Osteocyte (in vitro differentiated cells): ENCODE data around the gene FAM83G. TPM values are rescaled to one million over a fixed set of nuclear protein-coding genes. Genes with fewer than 3 reads are reported as not detected.

Source experiments
- DNase-seq: peaks from one replicate; pipeline ENCODE4 v3.0.0; 2021; ENCODE audit warnings: mixed read lengths; ENCODE audit not compliant: unreplicated experiment; ENCODE audit errors: extremely low spot score
- H3K27ac Mint-ChIP-seq: one replicate; pipeline ENCODE4 v1.8.0; 2021; ENCODE audit warnings: mild to moderate bottlenecking, mixed read lengths; ENCODE audit not compliant: unreplicated experiment
- H3K27me3 Mint-ChIP-seq: one replicate; pipeline ENCODE4 v1.8.0; 2021; ENCODE audit warnings: mixed read lengths; ENCODE audit not compliant: unreplicated experiment
- H3K36me3 Mint-ChIP-seq: one replicate; pipeline ENCODE4 v1.8.0; 2021; ENCODE audit warnings: mixed read lengths; ENCODE audit not compliant: unreplicated experiment
- H3K4me1 Mint-ChIP-seq: one replicate; pipeline ENCODE4 v1.8.0; 2021; ENCODE audit warnings: mixed read lengths; ENCODE audit not compliant: unreplicated experiment
- H3K4me3 Mint-ChIP-seq: one replicate; pipeline ENCODE4 v1.8.0; 2021; ENCODE audit warnings: mild to moderate bottlenecking, moderate library complexity, mixed read lengths; ENCODE audit not compliant: unreplicated experiment
- H3K9me3 Mint-ChIP-seq: one replicate; pipeline ENCODE4 v1.8.0; 2021; ENCODE audit warnings: mixed read lengths; ENCODE audit not compliant: unreplicated experiment
- total RNA-seq: library from RNA; stranded (reverse); gene quantifications from 2 replicates; pipeline ENCODE4 v1.2.1, GENCODE V29; 2021
- TF ChIP-seq, protein P1 (sequence below): fragments of 200-600 bp; sonication (generic); IDR thresholded peaks from 2 replicates; pipeline ENCODE4 v1.5.0; 2021; ENCODE audit warnings: antibody characterized with exemption, mild to moderate bottlenecking, moderate library complexity

FAM83G gene
- total RNA-seq, 1 donor from 2014 or later = 4.1 TPM

DNA sequence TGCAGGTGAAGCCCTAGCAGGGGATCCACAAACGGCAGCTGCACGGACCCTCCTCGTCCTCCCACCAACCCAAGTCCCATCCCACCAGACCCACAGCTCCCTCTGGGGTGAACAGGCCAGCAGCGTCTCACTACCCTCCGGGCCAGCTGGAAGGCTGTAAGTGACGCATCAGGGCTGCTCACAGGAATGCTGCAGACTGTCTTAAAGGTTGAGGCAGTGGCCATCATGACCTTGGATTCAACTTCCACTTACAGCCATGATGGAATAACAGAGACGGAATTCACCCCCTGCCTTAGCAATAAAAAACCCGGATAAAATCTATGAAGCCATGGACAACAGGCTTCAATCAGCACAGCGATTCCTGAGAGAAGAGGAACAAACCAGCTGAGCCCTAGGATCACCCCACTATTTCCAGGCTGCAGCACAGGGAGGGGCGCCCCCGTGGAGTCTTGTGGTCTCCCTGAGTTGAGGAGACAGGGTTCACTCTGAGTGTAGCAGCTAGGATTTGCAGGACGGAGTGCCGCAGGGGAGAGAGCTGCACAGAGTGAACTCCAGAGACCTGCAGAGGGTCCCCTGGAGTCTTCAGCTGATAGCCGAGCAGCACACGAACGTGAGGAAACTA lies 10.5 kb downstream of the FAM83G start:
- no peaks in the 10 kb centered on the region for H3K27me3 Mint-ChIP-seq
- H3K27ac Mint-ChIP-seq = no peak overlapping the region
- peaks cover 5% of the 10 kb centered on the region for H3K36me3 Mint-ChIP-seq
- H3K9me3 Mint-ChIP-seq = peaks cover 10% of the 10 kb centered on the region
- no peaks in the 10 kb centered on the region for H3K4me1 Mint-ChIP-seq
- no peak overlapping the region for H3K4me3 Mint-ChIP-seq
- TF ChIP-seq, protein P1, sequence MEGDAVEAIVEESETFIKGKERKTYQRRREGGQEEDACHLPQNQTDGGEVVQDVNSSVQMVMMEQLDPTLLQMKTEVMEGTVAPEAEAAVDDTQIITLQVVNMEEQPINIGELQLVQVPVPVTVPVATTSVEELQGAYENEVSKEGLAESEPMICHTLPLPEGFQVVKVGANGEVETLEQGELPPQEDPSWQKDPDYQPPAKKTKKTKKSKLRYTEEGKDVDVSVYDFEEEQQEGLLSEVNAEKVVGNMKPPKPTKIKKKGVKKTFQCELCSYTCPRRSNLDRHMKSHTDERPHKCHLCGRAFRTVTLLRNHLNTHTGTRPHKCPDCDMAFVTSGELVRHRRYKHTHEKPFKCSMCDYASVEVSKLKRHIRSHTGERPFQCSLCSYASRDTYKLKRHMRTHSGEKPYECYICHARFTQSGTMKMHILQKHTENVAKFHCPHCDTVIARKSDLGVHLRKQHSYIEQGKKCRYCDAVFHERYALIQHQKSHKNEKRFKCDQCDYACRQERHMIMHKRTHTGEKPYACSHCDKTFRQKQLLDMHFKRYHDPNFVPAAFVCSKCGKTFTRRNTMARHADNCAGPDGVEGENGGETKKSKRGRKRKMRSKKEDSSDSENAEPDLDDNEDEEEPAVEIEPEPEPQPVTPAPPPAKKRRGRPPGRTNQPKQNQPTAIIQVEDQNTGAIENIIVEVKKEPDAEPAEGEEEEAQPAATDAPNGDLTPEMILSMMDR = no peak
- DNase-seq = no peak

DNA sequence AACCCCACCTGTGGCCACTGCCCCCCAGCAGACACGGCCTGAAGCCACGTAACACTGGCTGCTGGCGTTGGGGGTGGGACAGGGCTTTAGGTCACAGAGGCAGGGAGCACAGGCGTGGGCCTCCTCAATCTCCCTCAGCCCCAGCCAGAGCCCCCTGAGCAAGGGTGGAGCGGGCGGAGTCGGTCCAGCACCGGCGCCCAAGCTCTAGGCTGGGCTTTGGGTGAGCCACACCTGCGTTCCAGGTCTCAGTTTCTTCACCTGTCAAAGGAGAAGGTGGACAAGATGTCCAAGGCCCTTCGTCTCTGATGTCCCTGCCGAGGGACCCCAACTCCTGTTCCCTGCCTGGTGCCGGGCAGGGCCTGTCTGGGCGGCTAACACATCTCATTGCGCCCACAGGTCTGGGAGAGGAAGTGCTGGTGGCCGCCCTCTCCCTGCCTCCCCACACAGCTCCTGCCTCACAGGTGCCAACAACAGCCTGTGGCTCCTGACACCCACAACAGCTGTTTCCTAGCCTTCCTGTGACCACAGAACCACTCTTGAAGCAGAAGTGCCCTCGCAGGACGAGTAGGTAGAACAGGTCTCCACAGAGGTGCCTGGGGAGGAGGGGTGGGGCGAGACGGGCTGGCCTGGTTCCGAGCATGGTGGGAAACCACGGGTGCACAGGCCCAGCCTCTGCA lies 12.0 kb downstream of the FAM83G start:
- TF ChIP-seq, protein P1 = no peak
- Mint-ChIP-seq H3K27ac (no peak overlapping the region), H3K36me3 (peaks cover 5% of the 10 kb centered on the region), H3K27me3 (no peaks in the 10 kb centered on the region), H3K4me1 (no peaks in the 10 kb centered on the region), H3K4me3 (no peak overlapping the region), H3K9me3 (peaks cover 10% of the 10 kb centered on the region)
- no peak for DNase-seq

DNA sequence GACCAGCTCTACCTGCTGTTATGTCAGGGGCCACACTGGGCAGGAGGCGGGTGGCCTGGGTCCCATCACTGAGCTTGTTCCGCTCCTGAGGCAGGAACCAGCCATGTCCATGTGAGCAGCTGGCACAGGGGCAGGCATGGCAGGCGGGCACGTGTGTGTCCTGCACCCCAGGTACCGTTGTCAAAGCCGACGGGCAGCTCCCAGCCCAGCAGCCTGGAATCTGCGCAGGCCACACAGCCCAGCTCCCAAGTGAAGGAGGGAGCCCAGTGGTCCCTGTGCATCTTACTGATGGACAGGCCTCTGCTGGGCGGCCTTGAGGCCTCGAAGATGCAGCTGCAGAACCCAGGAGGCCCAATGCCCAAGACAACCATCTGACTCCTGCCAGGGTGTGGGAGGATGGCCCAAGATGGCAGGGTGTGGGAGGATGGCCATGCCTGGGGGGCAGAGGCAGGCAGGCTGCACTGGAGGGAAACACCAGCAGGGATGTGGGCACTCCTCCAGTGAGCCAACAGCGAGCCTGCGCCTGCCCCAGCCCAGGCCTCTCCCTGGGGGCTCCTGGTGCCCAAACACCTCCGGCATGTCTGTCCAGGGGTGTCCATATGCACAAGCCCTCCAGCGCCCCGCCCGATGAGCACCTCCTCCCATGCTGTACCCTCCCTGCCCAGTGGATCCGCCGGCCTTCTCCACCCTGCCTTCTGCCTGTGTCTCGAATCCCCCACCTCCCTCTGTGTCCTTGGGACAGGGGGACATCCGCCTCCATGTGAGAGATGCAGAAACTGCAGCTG lies 12.8 kb downstream of the FAM83G start:
- Mint-ChIP-seq H3K36me3 (peaks cover 5% of the 10 kb centered on the region), H3K4me3 (no peak overlapping the region), H3K27me3 (no peaks in the 10 kb centered on the region), H3K27ac (no peak overlapping the region), H3K4me1 (no peaks in the 10 kb centered on the region), H3K9me3 (peaks cover 10% of the 10 kb centered on the region)
- DNase-seq = no peak
- TF ChIP-seq, protein P1 = no peak

DNA sequence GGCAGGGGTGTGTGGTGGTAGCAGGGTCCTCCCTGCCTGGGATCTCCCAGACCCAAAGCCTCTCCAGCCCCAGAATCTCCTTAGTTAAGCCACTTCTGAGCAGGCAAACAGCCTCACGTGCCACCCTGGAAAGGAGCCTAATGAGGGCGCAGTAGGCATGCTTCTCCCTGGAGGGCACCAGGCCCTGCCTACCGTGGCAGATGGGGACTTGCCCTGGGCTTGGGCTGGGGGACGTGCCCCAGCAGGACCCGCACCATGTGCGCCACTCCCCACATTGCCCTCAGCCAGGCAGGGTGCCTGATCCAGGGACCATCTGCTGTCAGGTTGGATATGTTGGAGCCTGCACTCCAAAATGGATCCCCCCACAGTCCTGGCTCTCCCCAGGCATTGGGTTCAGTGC lies 14.2 kb downstream of the FAM83G start:
- peaks cover 2% of the 10 kb centered on the region for H3K36me3 Mint-ChIP-seq
- H3K9me3 Mint-ChIP-seq = peaks cover 6% of the 10 kb centered on the region
- TF ChIP-seq, protein P1 = no peak
- no peak overlapping the region for H3K27ac Mint-ChIP-seq
- H3K4me3 Mint-ChIP-seq = no peak overlapping the region
- no peaks in the 10 kb centered on the region for H3K4me1 Mint-ChIP-seq
- H3K27me3 Mint-ChIP-seq = no peaks in the 10 kb centered on the region
- DNase-seq = no peak

DNA sequence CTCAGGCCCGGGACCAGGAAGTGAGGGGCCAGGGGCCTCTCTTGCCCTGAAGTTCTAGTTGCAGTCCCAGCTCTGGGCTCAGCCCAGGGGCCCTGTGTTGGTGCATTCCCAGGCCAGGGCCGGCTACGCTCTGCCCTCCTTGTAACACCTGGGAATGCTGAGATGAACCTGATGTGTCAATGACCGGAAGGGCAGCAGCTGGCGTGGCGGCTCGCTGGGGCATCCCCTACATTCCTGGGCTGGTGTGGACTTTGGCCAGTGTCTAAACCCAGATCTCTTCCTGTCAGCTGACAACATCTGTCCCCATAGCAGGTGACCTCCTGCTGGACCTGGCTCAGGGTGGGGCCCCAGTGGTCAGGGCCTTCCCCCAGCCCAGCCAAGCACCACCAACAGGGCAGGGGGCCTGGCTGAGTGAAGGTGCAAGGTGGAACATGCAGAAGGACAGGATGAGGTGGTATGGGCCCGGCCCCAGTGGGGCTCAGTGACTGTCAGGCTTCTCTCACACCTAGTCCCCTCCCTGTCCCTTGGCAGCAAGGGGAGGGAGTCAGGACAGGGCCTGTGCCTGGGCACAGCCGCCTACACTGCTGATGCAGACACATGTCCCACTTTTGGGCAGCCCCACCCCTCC lies 15.9 kb downstream of the FAM83G start:
- Mint-ChIP-seq H3K9me3 (no peaks in the 10 kb centered on the region), H3K27me3 (no peaks in the 10 kb centered on the region), H3K4me1 (no peaks in the 10 kb centered on the region), H3K4me3 (no peak overlapping the region), H3K27ac (no peak overlapping the region), H3K36me3 (no peaks in the 10 kb centered on the region)
- DNase-seq = no peak
- TF ChIP-seq, protein P1 = no peak
